SK-N-SH (cell line): Measurements from ENCODE around the gene PPP2R3B. TPM values are rescaled to one million over a fixed set of nuclear protein-coding genes. Genes with fewer than 3 reads are reported as not detected.

Source experiments
- CTCF ChIA-PET: fragments of 300-600, 350-600 bp; formaldehyde crosslinking; extraction: SDS; loops from one replicate; lab custom pipeline; 2021; lab: Yijun Ruan, JAX
- POLR2A ChIA-PET: fragments of 350-600 bp; sonication (Branson Sonifier 250); formaldehyde crosslinking; extraction: SDS; loops from one replicate; lab custom pipeline; 2020; ENCODE audit warnings: antibody characterized with exemption, inconsistent platforms; lab: Yijun Ruan, JAX
- DNase-seq: peaks from one replicate; pipeline ENCODE4 v3.0.0; 2012
- H2AFZ ChIP-seq: fragments of 200-600 bp; sonication (generic); 2 replicates; pipeline ENCODE4 v1.8.1; 2016; ENCODE audit warnings: antibody characterized with exemption, mild to moderate bottlenecking, low read depth
- H3F3A ChIP-seq: fragments of 200-600 bp; sonication (generic); replicated peaks from 2 replicates; pipeline ENCODE3; 2016; ENCODE audit warnings: antibody characterized with exemption, mild to moderate bottlenecking; ENCODE audit not compliant: insufficient read depth
- H3K27ac ChIP-seq, 2 experiments: fragments of 200-500 bp in 1 of 2; fragments of 200-600 bp in 1 of 2; sonication (Bioruptor generic) in 1 of 2; sonication (generic), shearing (Covaris generic) in 1 of 2; 2 replicates each; pipeline versions ENCODE4 v1.5.1 to v1.6.1; 2014 to 2016; ENCODE audit warnings: low read depth in 2 of 2, inconsistent platforms in 1 of 2, low read length in 1 of 2, mild to moderate bottlenecking in 1 of 2, mixed read lengths in 1 of 2
- H3K27me3 ChIP-seq: fragments of 200-600 bp; sonication (generic), shearing (Covaris generic); 2 replicates; pipeline ENCODE4 v1.6.1; 2016; ENCODE audit warnings: mixed run types; ENCODE audit not compliant: insufficient read depth
- H3K36me3 ChIP-seq, 2 experiments: fragments of 200-500 bp in 1 of 2; fragments of 200-600 bp in 1 of 2; sonication (Bioruptor generic) in 1 of 2; sonication (generic) in 1 of 2; replicated peaks in 1 of 2; 2 replicates each; pipeline versions ENCODE3 to v1.5.1; 2014 to 2016; ENCODE audit warnings: low read length in 1 of 2, mild to moderate bottlenecking in 1 of 2; ENCODE audit not compliant: insufficient read depth in 2 of 2, control insufficient read depth in 1 of 2
- H3K4me1 ChIP-seq, 2 experiments: fragments of 200-500 bp in 1 of 2; fragments of 200-600 bp in 1 of 2; sonication (Bioruptor generic) in 1 of 2; sonication (generic), shearing (Covaris generic) in 1 of 2; 2 replicates each; pipeline versions ENCODE4 v1.5.1 to v1.6.1; 2014 to 2016; ENCODE audit warnings: low read depth in 1 of 2, low read length in 1 of 2, mixed run types in 1 of 2; ENCODE audit not compliant: insufficient read depth in 2 of 2, control insufficient read depth in 1 of 2
- H3K4me2 ChIP-seq: fragments of 200-600 bp; sonication (generic), shearing (Covaris generic); 2 replicates; pipeline ENCODE4 v1.6.1; 2017; ENCODE audit warnings: mixed run types
- H3K4me3 ChIP-seq, 2 experiments: fragments of 200-500 bp in 1 of 2; fragments of 200-600 bp in 1 of 2; sonication (Bioruptor generic) in 1 of 2; sonication (generic), shearing (Covaris generic) in 1 of 2; 2 replicates each; pipeline versions ENCODE4 v1.5.1 to v1.8.1; 2014 to 2016; ENCODE audit warnings: low read depth in 2 of 2, inconsistent platforms in 1 of 2, low read length in 1 of 2, mild to moderate bottlenecking in 1 of 2, mixed read lengths in 1 of 2, moderate library complexity in 1 of 2
- H3K79me2 ChIP-seq: fragments of 200-600 bp; sonication (generic); 2 replicates; pipeline ENCODE4 v1.8.1; 2017; ENCODE audit warnings: mild to moderate bottlenecking; ENCODE audit not compliant: insufficient read depth
- H3K9ac ChIP-seq: fragments of 200-600 bp; sonication (generic); 2 replicates; pipeline ENCODE4 v1.6.1; 2017; ENCODE audit warnings: mixed run types
- H3K9me2 ChIP-seq: fragments of 200-600 bp; sonication (generic); 2 replicates; pipeline ENCODE4 v1.6.1; 2017; ENCODE audit warnings: mixed run types
- H3K9me3 ChIP-seq: fragments of 200-600 bp; sonication (generic); 2 replicates; pipeline ENCODE4 v1.6.1; 2017; ENCODE audit warnings: mixed run types, mild to moderate bottlenecking, moderate library complexity
- H4K20me1 ChIP-seq: fragments of 200-600 bp; sonication (generic); 2 replicates; pipeline ENCODE4 v1.6.1; 2017; ENCODE audit warnings: mild to moderate bottlenecking, mixed run types; ENCODE audit not compliant: insufficient read depth
- CHD2 ChIP-seq: fragments of 150-350 bp; IDR thresholded peaks from 2 replicates; pipeline ENCODE4 v1.6.1; 2018; ENCODE audit warnings: low read length; ENCODE audit not compliant: partially characterized antibody
- CTCF ChIP-seq: fragments of 200-600 bp; sonication (generic); IDR thresholded peaks from 2 replicates; pipeline ENCODE4 v1.6.1; 2017; ENCODE audit warnings: antibody characterized with exemption, mild to moderate bottlenecking, moderate library complexity
- EP300 ChIP-seq, 2 experiments: IDR thresholded peaks; 2 replicates each; pipeline versions ENCODE4 v1.4.0 to v1.6.1; 2012; ENCODE audit warnings: borderline replicate concordance in 1 of 2, low read depth in 1 of 2, low read length in 1 of 2
- EZH2phosphoT487 ChIP-seq: fragments of 200-600 bp; sonication (generic); IDR thresholded peaks from 2 replicates; pipeline ENCODE4 v1.6.1; 2017; ENCODE audit warnings: low read depth, mixed run types, mild to moderate bottlenecking, antibody characterized with exemption, moderate library complexity, borderline replicate concordance
- FOXJ3 ChIP-seq: sonication (generic); formaldehyde crosslinking; IDR thresholded peaks from 2 replicates; pipeline ENCODE4 v1.5.1; 2020; ENCODE audit warnings: mild to moderate bottlenecking, missing genetic modification reagents
- IRF3 ChIP-seq: fragments of 150-350 bp; IDR thresholded peaks from 2 replicates; pipeline ENCODE4 v1.6.1; 2016; ENCODE audit warnings: mild to moderate bottlenecking, low read depth, low read length
- JUND ChIP-seq: IDR thresholded peaks from 2 replicates; pipeline ENCODE4 v1.4.0; 2012
- MAX ChIP-seq: IDR thresholded peaks from 2 replicates; pipeline ENCODE4 v1.4.0; 2012; ENCODE audit warnings: low read depth
- YY1 ChIP-seq: IDR thresholded peaks from 2 replicates; pipeline ENCODE4 v1.4.0; 2012; ENCODE audit warnings: low read depth, mild to moderate bottlenecking
- WGBS: methylation state at CpG from one replicate; pipeline ENCODE4 v1.1.6; 2017; ENCODE audit warnings: low lambda C conversion rate; 5-methylcytosine and 5-hydroxymethylcytosine counted together
- polyA plus RNA-seq, 3 experiments: library from polyadenylated mRNA; depleted of rRNA; stranded (reverse); fragments of >200 nt; gene quantifications; 2 replicates each; pipeline ENCODE4 v1.2.3, GENCODE V29; 2012
- TF ChIP-seq, protein P1 (sequence below): IDR thresholded peaks from 2 replicates; pipeline ENCODE4 v1.4.0; 2012; ENCODE audit warnings: low read depth, borderline replicate concordance

Gene PPP2R3B
- polyA plus RNA-seq, 1 of the 3 experiments (the other 2 are of a cell fraction): 19.4 TPM

GRCh38 chrX:394830-395229 lies 8.1 kb upstream of the PPP2R3B start (continued):
- TF ChIP-seq CTCF (no peak), YY1 (no peak), EZH2phosphoT487 (no peak), CHD2 (no peak), MAX (no peak), EP300 (IDR thresholded peaks at IDR 0.05; ENCODE audit: borderline replicate concordance in 1 of 2, low read depth in 1 of 2, low read length in 1 of 2) (no peak), FOXJ3 (CRISPR knock-in tag) (no peak)
- TF ChIP-seq, protein P1, sequence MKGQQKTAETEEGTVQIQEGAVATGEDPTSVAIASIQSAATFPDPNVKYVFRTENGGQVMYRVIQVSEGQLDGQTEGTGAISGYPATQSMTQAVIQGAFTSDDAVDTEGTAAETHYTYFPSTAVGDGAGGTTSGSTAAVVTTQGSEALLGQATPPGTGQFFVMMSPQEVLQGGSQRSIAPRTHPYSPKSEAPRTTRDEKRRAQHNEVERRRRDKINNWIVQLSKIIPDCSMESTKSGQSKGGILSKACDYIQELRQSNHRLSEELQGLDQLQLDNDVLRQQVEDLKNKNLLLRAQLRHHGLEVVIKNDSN: no peak

DNA sequence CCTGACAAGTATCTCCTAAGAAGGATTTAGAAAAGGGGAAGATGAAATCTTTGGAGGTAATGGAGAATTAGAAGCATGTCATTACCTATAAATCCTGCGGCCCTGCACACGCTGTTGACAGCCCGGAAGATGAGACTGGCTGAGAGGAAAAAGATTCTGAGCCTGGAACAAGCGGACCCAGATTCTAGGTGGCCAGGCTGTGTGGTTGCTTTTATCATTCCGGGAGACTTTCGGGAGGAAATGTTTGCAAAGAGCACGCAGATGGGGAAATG lies 5.8 kb upstream of the PPP2R3B start:
- Histone ChIP-seq H3K36me3 (no peaks in the 10 kb centered on the region), H3K79me2 (no peaks in the 10 kb centered on the region), H3K4me2 (no peak overlapping the region), H3K9ac (no peak overlapping the region), H3K9me3 (no peaks in the 10 kb centered on the region), H3F3A (peaks cover 7% of the 10 kb centered on the region), H3K4me1 (no peaks in the 10 kb centered on the region; a peak in 1 of 4 replicates), H2AFZ (no peak overlapping the region), H3K27ac (no peak overlapping the region), H3K4me3 (no peak overlapping the region), H3K9me2 (no peaks in the 10 kb centered on the region), H3K27me3 (no peaks in the 10 kb centered on the region), H4K20me1 (no peaks in the 10 kb centered on the region)
- ChIA-PET POLR2A (no interaction called here), CTCF (no interaction called here)
- no peak for DNase-seq
- no peak for TF ChIP-seq JUND
- TF ChIP-seq IRF3: no peak
- TF ChIP-seq FOXJ3 (CRISPR knock-in tag): no peak
- TF ChIP-seq CTCF: no peak
- no peak for TF ChIP-seq MAX
- TF ChIP-seq CHD2: no peak
- 94% methylated on average over 7 of the region's 7 CpGs for WGBS
